AG04449 (cell line): Measurements from ENCODE around the gene UBR4.
"Not testable (repeated sequence)": the region's sequence is repeated elsewhere in the genome, so short reads cannot be mapped to it uniquely, and the experiment has no call there.

Experiments used
- CTCF ChIA-PET: fragments of 350-600 bp; formaldehyde crosslinking; extraction: SDS; loops from one replicate; lab custom pipeline; 2021; ENCODE audit warnings: antibody characterized with exemption; lab: Yijun Ruan, JAX
- POLR2A ChIA-PET: fragments of 400-600, 350-600 bp; formaldehyde crosslinking; extraction: SDS; loops from one replicate; lab custom pipeline; 2020; ENCODE audit warnings: antibody characterized with exemption, inconsistent platforms; lab: Yijun Ruan, JAX
- DNase-seq: peaks from one replicate; pipeline ENCODE4 v3.0.0-alpha.2; 2010; ENCODE audit warnings: low read depth, low spot score
- H3K4me3 ChIP-seq: 2 replicates; pipeline ENCODE4 v1.5.1; 2011; ENCODE audit warnings: low read depth, mild to moderate bottlenecking, control low read depth, low read length
- CTCF ChIP-seq: IDR thresholded peaks from one replicate; pipeline ENCODE4 v1.5.1; 2011; ENCODE audit warnings: mild to moderate bottlenecking, moderate library complexity, low read length, control low read depth, inconsistent platforms; ENCODE audit not compliant: insufficient read depth; ENCODE audit errors: missing control alignments

Gene UBR4

GRCh38 chr1:19232524-19232846, 22.4 kb upstream of the UBR4 start:
- no peak for TF ChIP-seq CTCF
- no peak overlapping the region for H3K4me3 ChIP-seq
- POLR2A ChIA-PET = no interaction called here
- no peak for DNase-seq
- CTCF ChIA-PET = interaction anchor here (1.2 to 7.8 kb wide), 2 partner anchors 9 to 10 kb away, joined by 4 to 56 read pairs; no protein-coding TSS in a partner anchor

GRCh38 chr1:19231736-19232523, 21.9 kb upstream of the UBR4 start:
- H3K4me3 ChIP-seq, DNase-seq, POLR2A ChIA-PET: not testable (repeated sequence)
- CTCF ChIA-PET = interaction anchor here (1.2 to 7.8 kb wide), 3 partner anchors 9 to 13 kb away, joined by 3 to 56 read pairs (median 4); no protein-coding TSS in a partner anchor

- ChIA-PET POLR2A (no interaction called here), CTCF (interaction anchor here (0.9 to 7.8 kb wide), 2 partner anchors 12 to 15 kb away, joined by 3 to 56 read pairs; no protein-coding TSS in a partner anchor)
- H3K4me3 ChIP-seq = no peak overlapping the region
- no peak for TF ChIP-seq CTCF
- DNase-seq = no peak
Observed at GRCh38 chr1:19229828-19230325, 19.8 kb upstream of the UBR4 start.

- ChIA-PET CTCF (interaction anchor here (0.9 to 7.8 kb wide), 2 partner anchors 12 to 16 kb away, joined by 3 to 56 read pairs; no protein-coding TSS in a partner anchor), POLR2A (no interaction called here)
- H3K4me3 ChIP-seq = no peak overlapping the region
- no peak for TF ChIP-seq CTCF
- no peak for DNase-seq
Observed at GRCh38 chr1:19229229-19229628, 19.2 kb upstream of the UBR4 start.

GRCh38 chr1:19222979-19223824, 13.1 kb upstream of the UBR4 start:
- ChIA-PET CTCF (interaction anchor here (1.0 to 3.0 kb wide), 4 partner anchors 9 to 28 kb away, joined by 3 to 13 read pairs (median 4); partner anchors contain the start of genes EMC1 and MRTO4), POLR2A (interaction anchor here (0.8 kb wide), 1 partner anchor 22 kb away, joined by 3 read pairs; no protein-coding TSS in a partner anchor)
- TF ChIP-seq CTCF = no peak
- DNase-seq = no peak
- no peak overlapping the region for H3K4me3 ChIP-seq

- ChIA-PET POLR2A (no interaction called here), CTCF (interaction anchor here (1.7 to 3.0 kb wide), 3 partner anchors 10 to 29 kb away, joined by 3 to 13 read pairs (median 4); partner anchors contain the start of genes EMC1 and MRTO4)
- no peak overlapping the region for H3K4me3 ChIP-seq
- no peak for TF ChIP-seq CTCF
- no peak for DNase-seq
Observed at GRCh38 chr1:19222573-19222972, 12.5 kb upstream of the UBR4 start.
